DLD1 (cell line): Measurements from ENCODE around the gene ABCC9.

Experiments
- in situ Hi-C: cut with HindIII; loops from 2 replicates; pipeline ENCODE4 v1.10.0; 2017; ENCODE audit warnings: low sequenced_read_pairs

Gene ABCC9

GRCh38 chr12:21776175-21776574, 165.1 kb downstream of the ABCC9 start:
- in situ Hi-C loops, result no loop called here

GRCh38 chr12:21775133-21775820, 165.9 kb downstream of the ABCC9 start:
- in situ Hi-C loops, result no loop called here

GRCh38 chr12:21774358-21775132, 166.7 kb downstream of the ABCC9 start, which contains the start of gene KCNJ8:
TSS of gene KCNJ8 (minus strand) at chr12:21774706. CDS start at chr12:21773616, 1,090 bp downstream.
- in situ Hi-C loops, result no loop called here

GRCh38 chr12:21773806-21774205, 167.4 kb downstream of the ABCC9 start:
- in situ Hi-C loops, result no loop called here

GRCh38 chr12:21773263-21773741, 167.9 kb downstream of the ABCC9 start:
- in situ Hi-C loops, result no loop called here

- in situ Hi-C loops, result no loop called here
Measured at GRCh38 chr12:21771311-21771710, 169.9 kb downstream of the ABCC9 start.

- in situ Hi-C loops, result no loop called here
Measured at GRCh38 chr12:21769307-21769706, 171.9 kb downstream of the ABCC9 start.

GRCh38 chr12:21766403-21766802, 174.8 kb downstream of the ABCC9 start:
- in situ Hi-C loops, result no loop called here

GRCh38 chr12:21764950-21765349, 176.3 kb downstream of the ABCC9 start:
- in situ Hi-C loops, result no loop called here

GRCh38 chr12:21764065-21764464, 177.2 kb downstream of the ABCC9 start:
- in situ Hi-C loops, result no loop called here

- in situ Hi-C loops, result no loop called here
Measured at GRCh38 chr12:21763531-21763930, 177.7 kb downstream of the ABCC9 start.

GRCh38 chr12:21759737-21760136, 181.5 kb downstream of the ABCC9 start:
- in situ Hi-C loops, result no loop called here

GRCh38 chr12:21757735-21758134, 183.5 kb downstream of the ABCC9 start:
- in situ Hi-C loops, result no loop called here

- in situ Hi-C loops, result no loop called here
Measured at GRCh38 chr12:21756699-21757098, 184.5 kb downstream of the ABCC9 start.

GRCh38 chr12:21751517-21751916, 189.7 kb downstream of the ABCC9 start:
- in situ Hi-C loops, result no loop called here
